Fibroblast of lung (primary cell): ENCODE data around the gene DHX36.

Experiments used
- CTCF ChIP-seq, 2 donors: IDR thresholded peaks in 1 of 2; conservative IDR thresholded peaks in 1 of 2; 1 replicate in 1 of 2; 2 replicates in 1 of 2; pipeline ENCODE4 v1.5.1; 2011 to 2012; ENCODE audit warnings: low read length in 2 of 2, control low read depth in 1 of 2, inconsistent platforms in 1 of 2, low read depth in 1 of 2, mild to moderate bottlenecking in 1 of 2
- EZH2 ChIP-seq: IDR thresholded peaks from 2 replicates; pipeline ENCODE4 v1.5.1; 2012; ENCODE audit warnings: low read length, control low read depth, mild to moderate bottlenecking; ENCODE audit errors: missing control alignments

GRCh38 chr3:154310840-154311239 lies 13.4 kb downstream of the DHX36 start:
- TF ChIP-seq CTCF (conservative IDR thresholded peaks at IDR 0.05 in 1 of 2, IDR thresholded peaks at IDR 0.05 in 1 of 2; ENCODE audit: low read depth in 1 of 2, low read length in 2 of 2): no peak
- no peak for TF ChIP-seq EZH2
